Fibroblast of pulmonary artery (primary cell): Measurements from ENCODE around the gene BLZF1.
A peak's percentile ranks its signal among the peaks of the same experiment; 100 is the strongest.
"Not testable (repeated sequence)": the region's sequence is repeated elsewhere in the genome, so short reads cannot be mapped to it uniquely, and the experiment has no call there.

Experiments
- DNase-seq: peaks from one replicate; pipeline ENCODE4 v3.0.0-alpha.2; 2010; ENCODE audit warnings: low read depth
- H3K4me3 ChIP-seq: replicated peaks from 2 replicates; pipeline ENCODE4 v1.5.1; 2011; ENCODE audit warnings: low read depth, mild to moderate bottlenecking, control low read depth, low read length, moderate library complexity
- TF ChIP-seq, protein P1 (sequence below): IDR thresholded peaks from 2 replicates; pipeline ENCODE4 v1.5.1; 2011; ENCODE audit warnings: mild to moderate bottlenecking, control low read depth, low read length, inconsistent platforms; ENCODE audit errors: missing control alignments

The BLZF1 gene

DNA sequence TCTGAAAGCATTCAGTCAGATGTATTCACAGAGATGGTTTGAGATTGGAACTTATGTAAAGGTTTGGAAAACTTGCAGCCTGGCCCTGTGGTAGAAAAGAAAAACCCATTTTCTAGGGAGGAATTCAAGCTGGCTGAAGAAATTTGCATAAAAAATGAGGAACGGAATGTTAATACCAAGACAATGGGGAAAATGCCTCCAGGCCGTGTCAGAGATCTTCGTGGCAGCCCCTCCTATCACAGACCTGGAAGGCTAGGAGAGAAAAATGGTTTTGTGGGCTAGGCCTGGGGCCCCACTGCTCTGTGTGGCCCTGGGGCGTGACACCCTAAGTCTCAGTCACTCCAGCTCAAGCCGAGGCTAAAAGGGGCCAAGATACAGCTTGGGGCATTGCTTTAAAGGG is 27.1 kb upstream of the BLZF1 start:
- TF ChIP-seq, protein P1, sequence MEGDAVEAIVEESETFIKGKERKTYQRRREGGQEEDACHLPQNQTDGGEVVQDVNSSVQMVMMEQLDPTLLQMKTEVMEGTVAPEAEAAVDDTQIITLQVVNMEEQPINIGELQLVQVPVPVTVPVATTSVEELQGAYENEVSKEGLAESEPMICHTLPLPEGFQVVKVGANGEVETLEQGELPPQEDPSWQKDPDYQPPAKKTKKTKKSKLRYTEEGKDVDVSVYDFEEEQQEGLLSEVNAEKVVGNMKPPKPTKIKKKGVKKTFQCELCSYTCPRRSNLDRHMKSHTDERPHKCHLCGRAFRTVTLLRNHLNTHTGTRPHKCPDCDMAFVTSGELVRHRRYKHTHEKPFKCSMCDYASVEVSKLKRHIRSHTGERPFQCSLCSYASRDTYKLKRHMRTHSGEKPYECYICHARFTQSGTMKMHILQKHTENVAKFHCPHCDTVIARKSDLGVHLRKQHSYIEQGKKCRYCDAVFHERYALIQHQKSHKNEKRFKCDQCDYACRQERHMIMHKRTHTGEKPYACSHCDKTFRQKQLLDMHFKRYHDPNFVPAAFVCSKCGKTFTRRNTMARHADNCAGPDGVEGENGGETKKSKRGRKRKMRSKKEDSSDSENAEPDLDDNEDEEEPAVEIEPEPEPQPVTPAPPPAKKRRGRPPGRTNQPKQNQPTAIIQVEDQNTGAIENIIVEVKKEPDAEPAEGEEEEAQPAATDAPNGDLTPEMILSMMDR, result no peak
- no peak for DNase-seq
- no peak overlapping the region for H3K4me3 ChIP-seq

DNA sequence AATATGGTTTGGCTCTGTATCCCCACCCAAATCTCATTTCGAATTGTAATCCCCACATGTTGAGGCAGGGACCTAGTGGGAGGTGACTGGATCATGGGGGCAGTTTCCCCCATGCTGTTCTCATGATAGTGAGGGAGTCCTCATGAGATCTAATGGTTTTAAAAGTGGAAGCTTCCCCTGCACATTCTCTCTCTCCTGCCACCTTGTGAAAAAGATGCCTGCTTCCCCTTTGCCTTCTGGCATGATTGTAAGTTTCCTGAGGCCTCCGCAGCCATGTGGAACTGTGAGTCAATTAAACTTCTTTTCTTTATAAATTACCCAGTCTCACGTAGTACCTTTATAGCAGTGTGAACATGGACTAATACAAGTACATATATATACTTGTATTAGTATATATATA is 25.9 kb upstream of the BLZF1 start:
- not testable (repeated sequence) for H3K4me3 ChIP-seq, DNase-seq

DNA sequence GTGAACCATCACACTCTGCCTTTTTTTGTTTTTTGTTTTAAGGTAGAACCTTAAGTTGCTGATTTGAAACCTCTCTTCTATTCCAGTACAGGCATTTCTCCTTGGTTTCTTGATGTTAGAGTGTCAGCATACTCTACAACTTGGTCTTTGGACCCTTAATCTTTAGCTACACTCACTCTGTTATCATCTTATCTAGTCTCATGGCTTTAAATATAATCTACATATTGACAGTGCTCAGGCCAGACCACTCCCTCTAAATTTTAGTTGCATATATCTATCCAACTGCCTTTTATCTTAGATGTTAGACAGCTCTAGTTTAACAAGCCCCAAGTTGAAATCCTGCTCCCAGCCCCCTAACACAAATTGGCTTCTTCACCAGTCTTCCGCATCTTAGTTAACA is 22.5 kb upstream of the BLZF1 start:
- TF ChIP-seq, protein P1, result no peak
- H3K4me3 ChIP-seq, result no peak overlapping the region
- no peak for DNase-seq

DNA sequence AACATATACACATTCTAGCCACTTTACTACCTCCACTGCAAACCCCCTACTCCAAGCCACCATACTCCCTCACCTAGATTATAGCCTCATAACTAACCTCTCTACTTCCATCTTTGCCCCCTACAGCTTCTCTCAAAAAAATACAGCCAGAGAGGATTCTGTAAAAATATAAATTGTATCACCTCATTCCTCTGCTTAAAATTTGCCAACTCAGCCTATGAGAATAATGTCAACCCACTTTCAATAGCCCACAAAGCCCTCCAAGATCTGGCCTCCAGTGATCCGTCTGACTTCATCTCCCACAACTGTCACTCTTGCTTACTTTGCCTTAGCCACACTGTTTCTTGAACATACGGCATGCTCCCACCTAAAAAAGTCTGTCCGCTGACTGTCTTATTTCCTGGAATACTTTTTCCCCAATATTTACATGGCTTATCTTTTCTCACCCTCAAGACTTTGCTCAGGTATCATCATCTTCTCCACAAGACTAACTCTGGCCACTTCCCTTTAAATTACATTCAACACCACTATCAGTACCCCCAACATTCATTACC is 21.9 kb upstream of the BLZF1 start:
- H3K4me3 ChIP-seq, result no peak overlapping the region
- TF ChIP-seq, protein P1, result no peak
- no peak for DNase-seq

DNA sequence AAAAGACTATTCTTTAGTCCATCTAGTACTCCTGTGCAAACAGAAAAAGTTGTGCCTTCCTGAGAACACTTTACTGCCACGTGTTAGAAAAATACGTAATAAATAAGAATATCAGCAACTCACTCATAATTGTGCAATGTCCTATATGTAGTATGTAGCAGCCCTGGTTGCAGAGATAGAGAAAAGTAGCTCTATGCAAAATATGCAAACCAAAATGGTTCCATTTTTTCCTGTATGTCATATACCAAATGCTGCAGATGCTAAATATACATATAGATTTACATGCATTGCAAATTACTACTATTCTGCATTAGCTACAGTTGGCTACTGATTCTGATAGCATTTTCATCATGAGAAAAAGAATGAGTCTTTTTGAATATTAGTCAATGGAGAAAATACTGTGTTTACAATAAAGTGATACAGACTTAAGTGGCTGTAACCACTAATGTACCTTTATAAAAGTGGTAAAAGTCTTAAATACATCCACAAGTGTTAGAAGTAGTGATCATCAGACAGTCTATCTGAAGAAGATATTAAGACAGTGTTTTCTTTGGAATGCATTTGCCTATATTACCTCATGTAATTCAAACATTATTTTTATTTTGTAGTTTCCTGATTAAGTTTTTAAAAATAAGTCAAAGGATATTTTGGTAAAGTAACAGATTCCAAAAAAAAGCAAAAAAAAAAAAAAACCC is 20.2 kb upstream of the BLZF1 start:
- TF ChIP-seq, protein P1, result no peak
- no peak overlapping the region for H3K4me3 ChIP-seq
- no peak for DNase-seq

DNA sequence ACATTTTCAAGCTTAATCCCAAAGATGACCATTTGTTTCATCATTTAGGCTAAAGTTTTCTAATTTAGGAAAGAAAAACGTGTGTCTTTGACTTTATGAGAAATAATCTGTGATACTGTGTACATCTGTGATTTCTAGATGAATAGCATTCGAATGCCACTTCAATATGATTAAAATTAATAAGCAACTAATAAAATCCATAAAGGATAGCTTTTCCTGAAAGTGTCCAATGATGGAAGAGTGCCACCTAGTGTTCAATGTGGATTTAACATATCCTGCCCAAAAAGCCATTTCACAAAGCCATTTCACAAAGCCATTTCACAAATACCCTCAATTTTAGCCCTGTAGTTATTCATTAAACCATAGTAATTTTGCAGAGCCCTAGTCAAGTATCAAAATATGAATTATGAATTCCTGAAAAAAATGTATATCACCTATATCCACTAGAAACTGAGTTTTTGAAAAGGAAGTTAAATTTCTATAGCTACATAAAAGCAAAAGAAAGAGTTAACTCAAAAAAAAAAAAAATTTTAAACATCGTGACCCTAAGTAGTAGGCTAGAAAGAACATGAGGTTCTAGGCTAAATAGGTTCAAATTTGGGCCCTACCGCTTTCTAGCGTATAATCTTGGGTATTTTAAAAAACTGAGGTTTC is 19.5 kb upstream of the BLZF1 start:
- H3K4me3 ChIP-seq, result no peak overlapping the region
- DNase-seq, result peak; percentile 81
- TF ChIP-seq, protein P1, result peak; percentile 68

DNA sequence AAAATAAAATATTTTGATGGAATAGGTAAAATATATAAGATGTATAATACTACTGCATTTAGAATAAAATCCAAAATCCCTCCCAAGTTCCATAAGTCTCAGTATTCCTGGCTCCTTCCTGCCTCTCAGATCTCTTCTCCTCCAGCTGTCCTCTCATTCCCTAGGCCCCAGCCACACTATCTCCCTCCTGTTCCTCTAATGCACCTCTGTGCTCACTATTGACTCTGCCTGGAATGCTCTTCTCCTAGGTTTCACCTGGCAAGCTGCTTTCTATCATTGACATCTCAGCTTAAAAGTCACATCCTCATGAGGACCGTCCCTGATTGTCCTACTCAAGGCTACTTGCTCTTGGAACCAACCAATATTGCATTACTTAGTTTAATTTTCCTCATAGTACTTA is 7.6 kb upstream of the BLZF1 start:
- TF ChIP-seq, protein P1, result no peak
- no peak for DNase-seq
- no peak overlapping the region for H3K4me3 ChIP-seq
